ENCODE results near the gene ZNF790.

ZNF790 gene

GRCh38 chr19:36771261-36772231 is 66.6 kb downstream of the ZNF790 start:
- DNase-seq = peak; percentile 38

All from stimulated activated CD4-positive, alpha-beta T cell treated with anti-CD3 and anti-CD28 coated beads, Interleukin-15, amount 100 ng/mL, for 24 hours (primary cell).